HG03108 (cell line): ENCODE measurements around the gene ORM1.

ENCODE experiments used
- ATAC-seq: cut with Tn5 transposase; IDR thresholded peaks from one replicate; pipeline ENCODE4 v1.9.1; 2021; ENCODE audit warnings: moderate library complexity; ENCODE audit not compliant: unreplicated experiment

Gene ORM1

DNA sequence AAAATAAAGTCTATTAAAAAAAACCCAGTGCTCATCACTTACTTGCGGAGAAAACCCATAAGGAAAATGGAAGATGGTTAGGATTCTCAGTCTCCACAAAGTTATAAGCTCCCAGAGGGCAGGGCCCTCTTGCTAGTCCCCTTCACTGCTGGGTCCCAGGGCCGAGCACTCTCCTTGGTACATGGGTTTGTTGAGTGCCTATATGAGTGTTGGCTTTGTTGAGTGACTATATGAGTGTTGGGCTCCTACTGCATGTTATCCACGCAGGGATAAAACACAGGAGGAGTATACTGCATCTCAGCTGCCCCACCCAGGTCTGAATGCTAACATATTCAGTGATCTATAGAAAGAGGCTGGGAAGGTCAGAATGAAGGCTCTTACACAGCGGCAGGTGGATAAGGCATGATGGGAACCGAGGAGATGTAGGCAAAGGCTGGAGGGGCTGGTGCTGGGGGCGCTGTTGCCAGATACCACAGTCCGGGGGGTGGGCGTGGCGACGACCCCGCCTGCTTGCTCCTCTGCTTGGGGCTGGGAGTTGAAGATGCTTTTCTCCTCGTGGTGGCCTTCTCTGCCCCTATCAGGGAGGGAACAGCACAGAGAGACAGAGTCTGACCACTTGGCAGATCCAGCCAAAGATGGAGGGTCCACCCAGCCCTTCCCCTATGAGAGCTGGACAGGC, 18.4 kb downstream of the ORM1 start:
- ATAC-seq, result no peak

DNA sequence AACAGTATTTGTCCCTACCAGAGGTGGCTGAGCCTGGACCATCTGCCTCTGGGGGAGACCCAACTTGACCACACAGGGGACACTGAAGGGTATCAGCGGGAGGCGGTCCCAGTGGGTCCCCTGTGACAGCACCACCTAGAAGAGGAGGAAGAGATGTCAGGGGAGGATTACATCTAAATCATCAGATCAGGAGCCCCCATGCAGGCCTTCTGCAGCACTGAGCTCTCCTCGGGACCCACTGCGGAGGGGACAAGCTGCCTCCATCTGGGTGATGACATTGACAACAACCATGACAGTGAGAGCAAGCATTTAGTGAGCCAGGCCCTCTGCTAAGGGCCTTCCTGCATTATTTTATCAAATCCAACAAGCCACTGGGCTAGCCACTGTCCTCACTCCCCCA, 19.1 kb downstream of the ORM1 start:
- no peak for ATAC-seq

DNA sequence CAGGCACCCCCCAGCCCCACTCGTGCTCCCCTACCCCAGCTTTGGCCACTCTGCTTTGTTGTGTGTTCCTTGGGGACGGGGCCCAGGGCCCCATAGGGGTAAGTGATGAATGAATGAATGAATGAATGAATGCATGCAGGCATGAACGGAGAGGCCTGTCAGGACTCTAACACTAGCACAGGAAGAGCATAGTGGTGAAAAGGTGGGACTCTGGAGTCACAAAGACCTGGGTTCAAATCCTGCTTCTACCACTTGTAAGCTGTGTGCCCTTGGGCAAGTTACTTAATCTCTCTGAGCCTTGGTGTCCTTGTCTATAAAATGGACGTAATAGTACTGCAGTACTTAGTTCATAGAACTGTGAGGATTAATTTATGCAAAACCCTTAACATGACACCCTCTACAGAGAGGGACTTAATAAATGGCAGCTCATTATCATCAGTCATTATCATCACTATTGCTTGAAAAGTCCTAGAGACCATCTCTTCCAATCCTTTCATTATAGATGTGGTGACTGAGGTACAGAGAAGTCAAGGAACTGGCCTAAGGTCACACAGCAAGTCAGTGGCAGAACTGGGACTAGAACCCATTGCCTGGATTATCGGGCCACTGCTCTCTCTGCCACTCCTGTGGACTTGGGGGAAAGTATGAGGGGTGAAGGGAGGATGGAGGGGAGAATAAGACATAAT, 20.0 kb downstream of the ORM1 start:
- no peak for ATAC-seq

DNA sequence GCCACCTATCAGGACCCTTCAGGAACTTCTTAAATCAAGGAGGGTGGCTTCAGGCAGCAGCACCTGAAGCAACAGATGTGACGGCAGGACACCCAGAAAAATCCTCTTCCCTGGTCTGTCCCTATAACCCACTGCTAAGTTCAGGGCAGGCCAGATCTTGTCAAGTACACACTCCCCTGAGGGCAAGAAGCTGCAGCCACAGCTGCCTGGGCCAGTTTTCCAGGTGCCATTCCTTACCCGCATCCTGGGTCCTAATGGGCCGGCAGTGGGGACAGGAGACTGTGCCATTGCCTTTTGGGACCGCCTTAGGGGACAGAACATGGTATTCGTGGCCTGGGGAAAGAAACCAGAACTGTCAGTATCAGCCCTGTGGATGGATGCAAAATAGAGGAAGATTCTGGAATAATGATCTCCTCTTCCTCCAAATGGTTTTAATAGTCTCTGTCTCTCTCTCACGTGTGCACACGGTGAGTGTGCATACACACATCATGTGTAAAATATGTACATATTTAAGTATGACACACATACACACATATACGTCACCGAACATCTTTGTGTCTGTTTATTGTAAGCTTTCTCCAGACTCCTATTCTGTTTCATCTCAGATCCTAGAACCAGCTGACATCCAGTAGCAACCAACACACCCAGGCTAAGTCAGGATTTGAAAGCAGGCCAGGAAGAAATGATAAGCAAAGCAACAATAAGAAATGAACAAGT, 20.7 kb downstream of the ORM1 start:
- no peak for ATAC-seq

DNA sequence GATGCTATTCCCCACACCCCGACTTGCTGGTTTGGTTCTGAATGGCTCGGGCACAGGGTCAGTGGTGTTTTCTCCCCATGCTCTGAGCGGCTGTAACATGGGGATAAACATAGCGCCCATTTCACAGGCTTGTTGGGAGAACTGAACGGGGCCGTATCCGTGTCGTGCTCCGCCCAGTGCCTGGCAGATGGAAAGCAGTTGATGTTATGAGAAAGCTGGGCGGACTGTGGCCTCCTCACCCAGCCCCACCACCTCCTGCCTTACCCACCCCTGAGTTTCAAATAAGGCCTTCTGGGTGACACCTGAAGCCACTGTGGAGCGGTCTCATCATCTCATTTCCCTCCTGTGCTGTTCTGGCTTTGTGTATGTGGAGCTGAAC, 21.3 kb downstream of the ORM1 start:
- ATAC-seq, result no peak

DNA sequence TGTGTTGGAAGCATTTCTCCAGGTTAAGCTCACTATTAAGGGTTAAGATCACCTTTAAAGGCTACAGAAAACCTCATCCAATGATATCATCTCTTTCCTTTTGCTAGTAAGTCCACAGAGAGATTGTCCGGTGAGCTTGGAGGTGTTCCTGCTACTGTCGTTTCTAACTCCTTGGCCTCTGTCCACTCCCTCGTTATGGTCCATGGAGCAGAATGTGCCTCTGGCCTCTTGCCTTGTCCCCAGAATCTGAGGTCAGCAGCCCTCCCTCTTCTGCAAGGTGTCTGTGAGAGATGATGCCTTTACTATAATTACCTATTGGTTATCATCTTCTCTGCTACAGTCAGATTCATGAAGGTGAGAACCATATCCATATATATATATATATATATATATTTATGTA, 21.8 kb downstream of the ORM1 start:
- no peak for ATAC-seq

DNA sequence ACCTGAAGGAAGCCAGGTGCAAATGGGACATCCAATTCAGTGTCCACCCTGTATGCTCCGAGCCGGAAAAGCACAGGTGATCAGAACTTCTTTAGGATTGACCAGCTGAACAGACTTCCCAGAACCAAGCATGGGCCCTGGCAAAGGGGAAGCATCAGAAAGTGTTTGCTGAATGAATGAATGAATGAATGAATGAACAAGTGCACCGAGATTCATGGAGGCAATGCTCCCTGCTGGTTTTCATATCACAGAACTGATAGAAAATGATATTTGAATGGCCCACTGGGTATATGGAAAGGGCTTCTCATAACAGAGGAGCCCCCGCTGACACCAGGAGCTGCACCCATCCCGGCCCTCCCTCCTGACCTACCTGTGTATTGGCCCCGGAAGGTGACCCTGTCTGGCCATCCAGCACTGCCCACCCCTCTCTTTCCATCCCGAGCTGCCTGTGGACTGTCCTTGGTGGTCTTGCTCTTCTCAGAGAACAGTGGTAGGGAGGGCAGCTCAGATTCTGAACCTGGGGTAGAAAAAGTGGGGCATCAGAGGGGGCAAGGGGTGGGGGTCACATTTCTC, 22.7 kb downstream of the ORM1 start:
- ATAC-seq, result no peak

DNA sequence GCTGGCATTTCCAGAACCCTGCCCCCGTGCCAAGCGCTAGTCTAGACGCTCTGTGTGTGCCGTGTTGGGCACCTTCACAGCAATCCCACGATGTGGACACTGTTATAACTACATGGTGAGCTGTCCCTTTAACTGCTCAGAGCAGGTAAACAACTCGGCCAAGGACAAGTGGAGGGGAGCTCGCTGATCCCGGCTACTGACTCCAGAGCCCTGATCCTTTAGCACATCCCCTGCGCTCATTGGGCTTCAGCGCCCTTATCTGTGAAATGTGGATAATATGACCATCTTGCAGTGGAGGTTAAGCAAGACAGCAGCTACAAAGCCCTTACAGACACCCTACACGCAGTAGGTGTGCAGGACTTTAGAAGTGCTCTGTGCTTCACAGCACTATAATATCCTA, 23.2 kb downstream of the ORM1 start:
- ATAC-seq, result no peak

DNA sequence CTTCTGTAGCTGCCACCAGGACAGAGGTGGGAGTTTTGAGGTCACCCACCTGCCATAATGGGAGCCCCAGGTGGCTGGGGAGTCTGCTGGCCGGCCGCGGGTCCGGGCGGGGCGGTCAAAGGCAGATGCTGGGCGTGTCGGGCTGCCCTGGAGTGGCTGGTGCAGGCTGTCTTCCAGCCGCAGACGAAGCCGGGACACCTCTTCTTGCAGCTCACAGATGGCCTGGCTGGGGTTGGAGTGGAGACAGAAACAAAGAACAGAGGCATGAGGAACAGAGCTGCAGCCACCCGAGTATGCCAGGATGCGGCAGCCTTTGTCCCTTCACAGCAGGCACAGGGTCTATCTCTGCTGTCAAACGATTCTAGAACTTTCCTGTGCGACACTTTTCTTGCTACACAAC, 24.8 kb downstream of the ORM1 start:
- ATAC-seq, result no peak

DNA sequence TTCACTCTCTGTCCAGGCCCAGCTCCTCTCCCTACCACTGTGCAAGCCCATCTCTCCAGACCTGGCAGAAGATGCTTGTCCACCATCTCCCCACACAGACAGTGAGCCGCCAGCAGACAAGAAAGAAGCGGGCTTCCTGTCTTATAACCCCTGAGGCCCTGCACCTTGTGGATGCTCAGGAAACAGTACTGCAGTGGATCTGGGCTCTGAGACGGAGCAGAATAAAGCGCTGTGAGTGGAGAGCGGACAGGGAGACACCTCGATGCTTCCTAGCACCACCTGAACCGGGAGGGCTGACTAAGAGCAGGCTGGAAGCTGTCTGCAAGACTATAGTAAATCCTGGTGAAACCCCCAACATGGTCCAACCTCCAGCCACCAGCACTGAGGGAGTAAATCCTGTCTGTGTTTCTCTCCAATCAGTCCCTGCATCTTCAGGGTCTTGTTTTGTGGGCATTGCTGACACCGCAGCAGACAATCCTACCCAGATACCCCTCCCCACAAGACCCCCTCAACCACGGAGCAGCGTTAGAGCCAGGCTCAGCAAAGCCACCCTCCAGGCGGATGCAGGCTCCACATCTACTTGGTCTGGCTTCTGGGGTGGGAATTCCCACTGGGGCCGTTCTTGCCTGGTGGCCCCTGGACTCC, 25.5 kb downstream of the ORM1 start:
- ATAC-seq, result no peak

DNA sequence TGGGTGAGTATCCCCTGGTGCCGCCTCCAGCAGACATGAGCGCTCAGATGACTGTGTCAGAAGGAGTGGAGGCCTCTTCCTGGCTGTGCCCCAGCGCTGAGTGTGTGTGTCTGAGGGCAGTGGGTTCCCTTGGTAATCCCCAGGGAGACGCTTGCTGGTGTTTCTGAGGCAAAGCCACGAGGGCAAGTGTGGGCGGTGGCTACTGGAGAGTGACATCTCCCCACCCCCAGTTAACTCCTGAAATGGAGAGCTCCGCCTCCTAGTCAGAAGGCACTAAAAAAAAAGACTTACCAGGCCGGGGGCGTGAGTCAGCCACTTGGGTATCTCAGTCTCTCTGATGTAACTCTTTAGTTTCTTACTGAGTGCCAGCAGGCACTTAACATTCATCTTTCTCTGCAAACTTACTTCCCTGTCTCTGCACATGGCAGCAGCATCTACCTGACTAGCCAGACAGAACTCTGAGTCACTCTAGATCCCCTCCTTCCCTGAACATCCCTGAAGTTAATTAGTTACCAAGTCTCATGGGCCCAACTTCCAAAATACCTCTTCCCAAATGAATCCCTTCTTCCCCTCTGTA, 26.1 kb downstream of the ORM1 start:
- ATAC-seq, result peak; percentile 90

DNA sequence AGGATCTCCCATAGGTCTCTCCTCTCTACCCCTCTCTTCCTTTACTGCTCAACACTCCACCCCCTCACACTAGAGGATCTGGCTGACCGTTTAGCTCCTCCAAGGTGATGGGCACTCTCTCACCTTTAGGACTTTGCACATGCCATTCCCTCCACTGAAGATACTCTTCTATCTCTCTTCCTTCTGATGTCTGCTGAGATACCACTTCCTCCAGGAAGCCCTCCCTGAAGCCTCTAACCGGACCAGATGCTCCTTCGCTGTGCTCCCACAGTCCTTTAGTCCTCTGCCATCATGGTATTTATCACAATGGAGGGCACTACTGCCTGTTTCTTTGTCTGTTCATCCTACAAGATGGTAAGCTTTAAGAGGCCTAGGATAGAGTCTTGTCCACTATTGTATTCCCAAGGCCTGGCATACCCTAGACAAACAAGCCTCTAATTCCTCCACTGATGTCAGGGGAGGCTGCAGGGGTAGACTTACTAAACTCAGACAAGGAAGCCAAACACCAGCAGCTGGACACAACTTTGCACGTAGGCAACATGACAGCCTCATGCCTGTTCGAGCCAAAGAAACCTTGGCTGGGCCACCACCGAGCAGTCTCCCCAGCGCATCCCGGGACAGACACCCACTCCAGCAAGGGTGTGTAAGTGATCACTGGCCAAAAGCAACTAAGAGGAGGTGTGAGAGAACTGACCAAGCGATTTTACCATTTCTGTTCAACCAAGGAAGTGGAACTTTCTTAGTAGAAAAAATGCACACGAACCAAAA, 27.0 kb downstream of the ORM1 start:
- no peak for ATAC-seq

DNA sequence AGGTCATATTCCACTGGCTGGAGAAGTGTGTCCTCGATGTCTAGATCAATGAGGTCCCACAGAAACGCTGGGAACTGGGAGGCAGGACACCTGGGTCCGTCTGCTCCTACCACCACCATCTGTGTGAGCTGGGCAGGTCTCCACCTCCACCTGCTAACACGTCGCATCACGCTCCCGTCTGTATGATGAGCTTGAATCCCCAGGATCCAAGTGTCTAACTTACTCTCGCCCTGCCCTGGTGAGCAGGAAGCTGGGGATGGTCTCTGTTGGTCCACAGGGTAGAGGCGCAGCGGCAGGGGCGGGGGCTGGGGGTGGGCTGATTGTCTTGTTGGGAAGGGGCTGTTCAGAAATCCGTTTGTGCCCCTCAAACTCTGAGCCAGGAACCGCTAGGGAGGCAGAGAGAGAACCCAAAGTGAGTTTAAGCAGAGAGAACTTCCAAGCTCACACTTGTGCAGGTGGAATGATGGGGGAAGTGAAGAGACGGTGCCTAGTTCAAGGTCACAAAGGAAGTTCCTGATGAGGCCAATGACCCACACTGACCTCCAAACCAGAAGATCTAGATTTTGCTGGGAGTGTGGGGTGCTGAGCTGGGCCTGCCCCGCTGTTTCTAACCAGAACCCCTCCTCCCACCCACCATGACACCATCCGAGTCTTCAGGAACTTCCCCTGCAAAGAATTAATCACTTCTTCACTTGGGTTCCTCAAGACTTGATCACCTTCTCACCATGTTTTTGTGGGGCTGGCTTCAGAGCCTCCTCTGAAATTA, 27.9 kb downstream of the ORM1 start:
- no peak for ATAC-seq

DNA sequence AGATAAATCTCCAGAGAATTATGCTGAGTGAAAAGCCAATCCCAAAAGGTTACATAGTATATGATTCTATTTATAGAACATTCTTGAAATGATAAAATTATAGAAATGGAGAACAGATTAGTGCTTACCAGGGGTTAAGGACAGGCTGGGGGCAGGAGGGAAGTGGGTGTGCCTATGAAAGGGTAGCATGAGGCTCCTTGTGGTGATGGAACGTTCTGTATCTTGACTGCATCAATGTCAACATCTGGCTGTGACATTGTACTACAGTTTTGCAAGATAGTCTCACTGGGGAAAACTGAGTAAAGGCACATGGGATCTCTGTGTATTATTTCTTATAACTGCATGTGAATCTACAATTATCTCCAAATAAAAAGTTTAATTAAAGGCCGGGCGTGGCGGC, 29.0 kb downstream of the ORM1 start:
- no peak for ATAC-seq

DNA sequence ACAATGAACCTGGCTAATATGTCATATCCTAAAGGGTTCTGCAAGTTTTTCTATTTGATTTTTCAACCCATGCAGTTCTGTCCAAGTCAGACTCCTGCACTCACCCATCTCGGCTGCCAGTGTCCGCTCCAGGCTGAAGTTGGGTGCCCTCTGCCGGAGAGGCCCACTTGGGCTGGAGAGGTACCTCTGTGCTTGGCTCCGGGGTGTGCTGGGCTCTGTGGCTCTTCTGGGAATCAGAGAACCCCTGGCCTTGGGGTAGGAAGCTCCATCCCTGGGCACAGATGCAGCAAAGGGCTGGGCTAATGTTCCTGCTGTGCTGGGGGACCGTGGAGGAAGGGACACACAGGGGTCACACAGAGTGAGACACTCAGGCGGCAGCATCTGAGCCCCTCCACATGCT, 32.9 kb downstream of the ORM1 start:
- no peak for ATAC-seq

DNA sequence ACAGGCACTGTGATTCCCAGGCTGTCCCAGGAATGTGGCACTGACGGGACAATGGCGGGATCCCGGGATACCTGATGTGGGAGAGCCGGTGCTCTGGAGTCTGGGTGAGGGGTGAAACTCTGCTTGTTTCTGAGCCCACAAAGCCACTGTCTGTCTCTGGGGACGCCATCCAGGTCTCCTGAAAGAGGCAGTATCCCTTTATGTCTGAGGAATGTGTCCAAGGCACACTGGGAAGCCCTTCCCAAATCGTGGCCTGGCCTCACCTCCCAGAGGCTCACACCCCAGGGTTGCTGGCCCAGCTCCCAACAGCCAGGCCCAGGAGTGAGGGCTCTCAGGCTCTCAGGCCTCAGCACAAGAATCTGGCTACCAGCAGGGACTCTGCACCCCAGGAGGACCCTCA, 33.9 kb downstream of the ORM1 start:
- no peak for ATAC-seq

DNA sequence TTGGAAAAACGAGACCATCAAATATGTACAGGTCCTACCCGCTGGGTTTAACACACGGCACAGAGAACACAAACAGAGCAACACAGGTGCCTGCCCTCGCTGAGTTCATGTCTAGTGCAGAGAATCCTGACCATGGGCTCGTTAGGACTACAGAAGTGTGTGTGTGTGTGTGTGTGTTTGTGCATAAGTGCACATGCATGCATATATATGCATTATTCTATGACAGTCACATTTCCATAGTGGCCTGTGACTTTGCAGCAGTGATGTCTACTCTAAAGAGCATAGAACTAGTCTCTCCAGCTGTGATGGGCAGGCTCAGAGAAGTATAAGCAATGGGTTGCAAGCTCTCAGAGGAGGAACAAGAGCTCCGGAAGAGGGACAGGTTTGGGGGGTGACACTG, 34.5 kb downstream of the ORM1 start:
- ATAC-seq, result no peak

DNA sequence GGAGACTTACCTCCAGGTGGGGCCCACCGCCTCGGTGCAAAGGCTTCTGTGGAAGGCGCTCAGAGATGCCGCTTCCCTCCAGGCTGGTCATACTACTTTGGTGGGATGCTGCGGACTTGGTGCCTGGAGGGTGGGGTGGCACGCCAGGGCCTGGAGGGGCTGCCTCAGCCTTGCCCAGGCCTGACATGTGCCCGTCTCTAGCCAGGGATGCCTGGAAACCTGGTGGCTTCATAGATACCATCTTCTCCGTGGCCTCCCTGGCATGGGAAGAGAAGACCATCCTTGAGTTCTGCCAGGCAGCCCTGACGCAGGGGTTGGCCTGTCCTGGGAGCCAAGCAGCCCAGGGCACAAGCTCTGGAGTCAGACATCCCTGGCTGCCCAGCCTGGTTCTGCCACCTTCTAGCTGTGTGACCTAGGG, 35.0 kb downstream of the ORM1 start:
- no peak for ATAC-seq

DNA sequence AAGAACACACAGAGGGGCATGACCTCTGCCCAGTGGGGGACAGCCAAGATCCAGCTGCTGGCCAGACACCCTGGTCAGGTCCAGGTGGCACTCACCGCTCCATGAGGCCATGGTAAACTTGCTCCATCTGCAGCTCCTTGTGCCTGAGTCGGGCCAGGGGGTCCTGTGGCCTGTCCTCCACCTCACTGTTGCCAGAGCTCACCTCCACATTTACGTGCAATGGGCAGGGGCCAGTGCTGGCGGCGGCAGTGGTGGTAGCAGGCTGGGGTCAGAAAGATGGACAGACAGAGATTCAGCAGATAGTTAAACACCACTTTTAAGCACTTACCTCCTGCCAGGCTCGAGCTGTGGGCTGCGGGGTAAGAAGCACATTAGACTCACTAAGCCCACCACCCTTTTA, 36.9 kb downstream of the ORM1 start:
- no peak for ATAC-seq

DNA sequence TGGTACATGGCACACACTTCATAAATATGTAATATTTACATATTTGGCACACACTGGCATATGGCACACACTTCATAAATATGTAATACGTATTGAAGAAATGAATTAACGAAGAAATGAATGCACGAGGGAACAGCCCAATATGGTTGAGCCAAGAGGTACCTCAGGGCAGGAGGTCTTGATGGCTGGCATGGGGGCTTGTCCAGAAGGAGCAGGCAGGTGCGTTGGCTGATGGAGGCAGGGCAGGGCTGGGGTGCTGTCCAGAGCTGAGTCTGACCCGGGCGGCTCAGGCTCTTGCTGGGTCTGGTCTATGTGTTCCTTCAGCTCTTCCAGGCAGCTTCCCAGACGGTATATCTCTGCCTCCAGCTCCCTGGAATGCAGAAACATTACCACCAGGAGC, 38.6 kb downstream of the ORM1 start:
- ATAC-seq, result no peak
